OCI-LY7 (cell line): ENCODE data around the gene SLC29A2. TPM values are rescaled to one million over a fixed set of nuclear protein-coding genes. Genes with fewer than 3 reads are reported as not detected.

Experiments
- BruUV-seq: library from RNA; stranded (reverse); fragments of 400-500 nt; replicated peaks from 2 replicates; lab custom pipeline; 2021; lab: Mats Ljungman, UMichigan
- CTCF ChIA-PET: fragments of 300-600 bp; sonication (Branson Sonifier 250); formaldehyde crosslinking; loops from one replicate; lab custom pipeline; 2022; ENCODE audit warnings: antibody characterized with exemption; ENCODE audit not compliant: unreplicated experiment; lab: Charles Lee
- POLR2A ChIA-PET: fragments of 300-600 bp; sonication (Branson Sonifier 250); formaldehyde crosslinking; loops from one replicate; lab custom pipeline; 2022; ENCODE audit warnings: antibody characterized with exemption; lab: Charles Lee
- DNase-seq: peaks from one replicate; pipeline ENCODE4 v3.0.0-alpha.2; 2015; ENCODE audit warnings: low spot score
- H2AFZ ChIP-seq: fragments of 200-600 bp; sonication (generic), shearing (Covaris generic); 2 replicates; pipeline ENCODE4 v1.6.1; 2014; ENCODE audit warnings: mild to moderate bottlenecking, antibody characterized with exemption, low read length, moderate library complexity
- H3K27ac ChIP-seq: fragments of 200-600 bp; sonication (generic); 2 replicates; pipeline ENCODE4 v1.5.1; 2014; ENCODE audit warnings: mixed run types, low read depth, mild to moderate bottlenecking, moderate library complexity, low read length, inconsistent platforms; ENCODE audit not compliant: poor library complexity, severe bottlenecking
- H3K36me3 ChIP-seq: fragments of 200-600 bp; sonication (generic); 2 replicates; pipeline ENCODE4 v1.6.1; 2014; ENCODE audit warnings: mild to moderate bottlenecking, antibody characterized with exemption, low read length, moderate library complexity, mixed read lengths; ENCODE audit not compliant: insufficient read depth
- H3K4me1 ChIP-seq: fragments of 200-600 bp; sonication (generic); 2 replicates; pipeline ENCODE4 v1.5.1; 2014; ENCODE audit warnings: mild to moderate bottlenecking, low read length; ENCODE audit not compliant: insufficient read depth, poor library complexity, severe bottlenecking
- H3K4me2 ChIP-seq: fragments of 200-600 bp; sonication (generic); 2 replicates; pipeline ENCODE4 v1.6.1; 2014; ENCODE audit warnings: mild to moderate bottlenecking, low read length
- H3K4me3 ChIP-seq: fragments of 200-600 bp; sonication (generic); 2 replicates; pipeline ENCODE4 v1.5.1; 2014; ENCODE audit warnings: mild to moderate bottlenecking, low read depth, low read length; ENCODE audit not compliant: poor library complexity, severe bottlenecking
- H3K79me2 ChIP-seq: fragments of 200-600 bp; sonication (generic); 2 replicates; pipeline ENCODE4 v1.6.1; 2016; ENCODE audit warnings: low read depth, mild to moderate bottlenecking, low read length, moderate library complexity, mixed read lengths; ENCODE audit not compliant: insufficient read depth
- H3K9me2 ChIP-seq: fragments of 200-600 bp; sonication (generic); 2 replicates; pipeline ENCODE4 v1.6.1; 2016; ENCODE audit warnings: mild to moderate bottlenecking, low read length, mixed read lengths; ENCODE audit not compliant: insufficient read depth
- H3K9me3 ChIP-seq: fragments of 200-600 bp; sonication (generic); 2 replicates; pipeline ENCODE4 v1.6.1; 2014; ENCODE audit warnings: mild to moderate bottlenecking, mixed run types, low read length, mixed read lengths
- H4K20me1 ChIP-seq: fragments of 200-600 bp; sonication (generic); 2 replicates; pipeline ENCODE4 v1.6.1; 2014; ENCODE audit warnings: mild to moderate bottlenecking, antibody characterized with exemption, low read length, moderate library complexity, mixed read lengths; ENCODE audit not compliant: insufficient read depth
- EZH2phosphoT487 ChIP-seq: fragments of 200-600 bp; sonication (generic); IDR thresholded peaks from 2 replicates; pipeline ENCODE4 v1.6.1; 2018; ENCODE audit warnings: low read depth, borderline replicate concordance, mild to moderate bottlenecking, mixed run types, antibody characterized with exemption, low read length, moderate library complexity, mixed read lengths
- intact Hi-C: fragments of 100-400 bp; cut with micrococcal nuclease; formaldehyde crosslinking; loops from one replicate; pipeline ENCODE4 v1.10.0; 2022; ENCODE audit not compliant: unreplicated experiment
- total RNA-seq, 2 experiments: library from RNA; depleted of rRNA in 1 of 2; stranded (reverse); fragments of >200 nt in 1 of 2; shearing (Covaris generic) in 1 of 2; gene quantifications; 2 replicates each; pipeline ENCODE4 v1.2.3, GENCODE V29; 2014 to 2022
- TF ChIP-seq, protein P1 (sequence below): fragments of 200-600 bp; sonication (generic); conservative IDR thresholded peaks from 2 replicates; pipeline ENCODE4 v1.5.1; 2014; ENCODE audit warnings: mild to moderate bottlenecking, antibody characterized with exemption, low read length, moderate library complexity, mixed read lengths

The SLC29A2 gene
- total RNA-seq, 2 experiments from 2014 or later = 33.6 to 56.4 TPM

GRCh38 chr11:66325263-66325671, 46.3 kb downstream of the SLC29A2 start:
- peak; percentile 72 for DNase-seq
- CTCF ChIA-PET = no interaction called here
- Histone ChIP-seq H3K4me1 (peaks cover 46% of the 10 kb centered on the region), H2AFZ (peak overlapping the region; percentile 43; the same call in 1 of the 2 replicates), H3K9me2 (no peaks in the 10 kb centered on the region), H3K36me3 (no peaks in the 10 kb centered on the region), H3K79me2 (no peaks in the 10 kb centered on the region), H4K20me1 (no peaks in the 10 kb centered on the region), H3K4me2 (peak overlapping the region; percentile 66; the same call in 1 of the 2 replicates), H3K27ac (peak overlapping the region; percentile 53), H3K4me3 (no peak overlapping the region), H3K9me3 (no peaks in the 10 kb centered on the region)
- intact Hi-C loops = no loop called here
- TF ChIP-seq EZH2phosphoT487 = no peak
- TF ChIP-seq, protein P1, sequence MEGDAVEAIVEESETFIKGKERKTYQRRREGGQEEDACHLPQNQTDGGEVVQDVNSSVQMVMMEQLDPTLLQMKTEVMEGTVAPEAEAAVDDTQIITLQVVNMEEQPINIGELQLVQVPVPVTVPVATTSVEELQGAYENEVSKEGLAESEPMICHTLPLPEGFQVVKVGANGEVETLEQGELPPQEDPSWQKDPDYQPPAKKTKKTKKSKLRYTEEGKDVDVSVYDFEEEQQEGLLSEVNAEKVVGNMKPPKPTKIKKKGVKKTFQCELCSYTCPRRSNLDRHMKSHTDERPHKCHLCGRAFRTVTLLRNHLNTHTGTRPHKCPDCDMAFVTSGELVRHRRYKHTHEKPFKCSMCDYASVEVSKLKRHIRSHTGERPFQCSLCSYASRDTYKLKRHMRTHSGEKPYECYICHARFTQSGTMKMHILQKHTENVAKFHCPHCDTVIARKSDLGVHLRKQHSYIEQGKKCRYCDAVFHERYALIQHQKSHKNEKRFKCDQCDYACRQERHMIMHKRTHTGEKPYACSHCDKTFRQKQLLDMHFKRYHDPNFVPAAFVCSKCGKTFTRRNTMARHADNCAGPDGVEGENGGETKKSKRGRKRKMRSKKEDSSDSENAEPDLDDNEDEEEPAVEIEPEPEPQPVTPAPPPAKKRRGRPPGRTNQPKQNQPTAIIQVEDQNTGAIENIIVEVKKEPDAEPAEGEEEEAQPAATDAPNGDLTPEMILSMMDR = no peak
- POLR2A ChIA-PET = interaction anchor here (0.6 kb wide), 1 partner anchor 55 kb away, joined by 3 read pairs; no protein-coding TSS in a partner anchor
- no TSS peak for BruUV-seq

GRCh38 chr11:66324664-66325063, 46.9 kb downstream of the SLC29A2 start:
- no peak overlapping the region for H3K27ac ChIP-seq
- no peaks in the 10 kb centered on the region for H4K20me1 ChIP-seq
- ChIA-PET CTCF (no interaction called here), POLR2A (no interaction called here)
- no peaks in the 10 kb centered on the region for H3K9me2 ChIP-seq
- H2AFZ ChIP-seq = no peak overlapping the region
- no peaks in the 10 kb centered on the region for H3K79me2 ChIP-seq
- no peaks in the 10 kb centered on the region for H3K36me3 ChIP-seq
- intact Hi-C loops = no loop called here
- no peak for DNase-seq
- no TSS peak for BruUV-seq
- no peaks in the 10 kb centered on the region for H3K9me3 ChIP-seq
- no peak overlapping the region for H3K4me2 ChIP-seq
- peaks cover 46% of the 10 kb centered on the region for H3K4me1 ChIP-seq
- no peak for TF ChIP-seq EZH2phosphoT487
- TF ChIP-seq, protein P1 = no peak
- H3K4me3 ChIP-seq = no peak overlapping the region

DNA sequence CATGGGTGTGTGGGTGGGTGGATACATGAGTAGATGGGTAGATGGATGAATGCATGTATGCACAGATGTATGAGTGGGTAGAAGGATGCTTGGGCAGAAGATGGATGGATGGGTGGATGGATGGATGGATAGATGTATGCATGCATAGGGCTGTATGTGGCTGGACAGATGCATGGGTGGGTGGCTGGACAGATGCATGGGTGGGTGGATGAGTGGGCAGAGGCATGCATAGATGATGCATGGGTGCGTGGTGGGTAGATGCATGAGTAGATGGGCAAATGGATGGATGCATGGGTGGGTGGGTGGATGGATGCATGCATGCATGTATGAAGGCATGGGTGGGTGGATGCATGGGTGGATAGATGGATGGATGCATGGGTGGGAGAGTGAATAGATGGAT, 47.9 kb downstream of the SLC29A2 start:
- Histone ChIP-seq H3K27ac (no peak overlapping the region), H2AFZ (no peak overlapping the region), H3K4me2 (no peak overlapping the region), H3K9me3 (no peaks in the 10 kb centered on the region), H3K79me2 (no peaks in the 10 kb centered on the region), H4K20me1 (no peaks in the 10 kb centered on the region), H3K36me3 (no peaks in the 10 kb centered on the region), H3K9me2 (no peaks in the 10 kb centered on the region), H3K4me1 (peaks cover 48% of the 10 kb centered on the region), H3K4me3 (no peak overlapping the region)
- ChIA-PET CTCF (no interaction called here), POLR2A (interaction anchor here (0.6 kb wide), 1 partner anchor 57 kb away, joined by 3 read pairs; no protein-coding TSS in a partner anchor)
- intact Hi-C loops = no loop called here
- TF ChIP-seq, protein P1 = no peak
- no peak for TF ChIP-seq EZH2phosphoT487
- no peak for DNase-seq
- no TSS peak for BruUV-seq
